Fibroblast of the aortic adventitia (primary cell): ENCODE data around the gene FRMD4B. TPM values are rescaled to one million over a fixed set of nuclear protein-coding genes. Genes with fewer than 3 reads are reported as not detected.

Experiments used
- DNase-seq: peaks from one replicate; pipeline ENCODE4 v3.0.0-alpha.2; 2010; ENCODE audit warnings: low read depth
- H3K4me3 ChIP-seq: 2 replicates; pipeline ENCODE4 v1.5.1; 2011; ENCODE audit warnings: low read depth, mild to moderate bottlenecking, control low read depth, low read length, moderate library complexity
- total RNA-seq: library from RNA; depleted of rRNA; stranded (reverse); fragments of >200 nt; gene quantifications from 2 replicates; pipeline ENCODE4 v1.2.3, GENCODE V29; 2012; ENCODE audit warnings: low replicate concordance
- TF ChIP-seq, protein P1 (sequence below): IDR thresholded peaks from 2 replicates; pipeline ENCODE4 v1.5.1; 2011; ENCODE audit warnings: mild to moderate bottlenecking, low read length, control low read depth, inconsistent platforms; ENCODE audit not compliant: insufficient read depth

FRMD4B gene
- 0.81 and 1.6 TPM in 2 replicates for total RNA-seq

GRCh38 chr3:69385723-69386555, at the start of gene FRMD4B:
Gene FRMD4B (minus strand): TSS chr3:69386088. CDS start chr3:69385989, 99 bp downstream.
- no peak for DNase-seq
- TF ChIP-seq, protein P1, sequence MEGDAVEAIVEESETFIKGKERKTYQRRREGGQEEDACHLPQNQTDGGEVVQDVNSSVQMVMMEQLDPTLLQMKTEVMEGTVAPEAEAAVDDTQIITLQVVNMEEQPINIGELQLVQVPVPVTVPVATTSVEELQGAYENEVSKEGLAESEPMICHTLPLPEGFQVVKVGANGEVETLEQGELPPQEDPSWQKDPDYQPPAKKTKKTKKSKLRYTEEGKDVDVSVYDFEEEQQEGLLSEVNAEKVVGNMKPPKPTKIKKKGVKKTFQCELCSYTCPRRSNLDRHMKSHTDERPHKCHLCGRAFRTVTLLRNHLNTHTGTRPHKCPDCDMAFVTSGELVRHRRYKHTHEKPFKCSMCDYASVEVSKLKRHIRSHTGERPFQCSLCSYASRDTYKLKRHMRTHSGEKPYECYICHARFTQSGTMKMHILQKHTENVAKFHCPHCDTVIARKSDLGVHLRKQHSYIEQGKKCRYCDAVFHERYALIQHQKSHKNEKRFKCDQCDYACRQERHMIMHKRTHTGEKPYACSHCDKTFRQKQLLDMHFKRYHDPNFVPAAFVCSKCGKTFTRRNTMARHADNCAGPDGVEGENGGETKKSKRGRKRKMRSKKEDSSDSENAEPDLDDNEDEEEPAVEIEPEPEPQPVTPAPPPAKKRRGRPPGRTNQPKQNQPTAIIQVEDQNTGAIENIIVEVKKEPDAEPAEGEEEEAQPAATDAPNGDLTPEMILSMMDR, result no peak
- peak within 1 kb of the TSS; percentile 51 for H3K4me3 ChIP-seq

DNA sequence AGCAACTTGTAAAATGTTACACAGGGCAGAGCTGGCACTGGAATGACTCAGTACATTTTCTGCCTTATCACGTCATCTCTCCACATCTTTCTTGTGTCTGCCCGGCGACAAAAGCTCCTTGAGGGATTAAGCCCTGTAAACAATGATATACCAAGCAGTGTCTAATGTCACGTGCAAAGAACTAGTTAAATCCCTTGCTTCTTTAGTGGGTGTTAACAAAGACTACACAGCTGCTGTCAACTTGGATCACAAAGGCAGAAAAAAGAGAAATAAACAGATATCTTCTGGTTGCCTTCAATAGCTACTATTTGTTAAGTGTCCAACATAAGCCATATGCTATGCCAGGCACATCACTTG, 48.1 kb upstream of the FRMD4B start:
- no peak for DNase-seq
- H3K4me3 ChIP-seq, result no peak overlapping the region
- TF ChIP-seq, protein P1, result no peak

DNA sequence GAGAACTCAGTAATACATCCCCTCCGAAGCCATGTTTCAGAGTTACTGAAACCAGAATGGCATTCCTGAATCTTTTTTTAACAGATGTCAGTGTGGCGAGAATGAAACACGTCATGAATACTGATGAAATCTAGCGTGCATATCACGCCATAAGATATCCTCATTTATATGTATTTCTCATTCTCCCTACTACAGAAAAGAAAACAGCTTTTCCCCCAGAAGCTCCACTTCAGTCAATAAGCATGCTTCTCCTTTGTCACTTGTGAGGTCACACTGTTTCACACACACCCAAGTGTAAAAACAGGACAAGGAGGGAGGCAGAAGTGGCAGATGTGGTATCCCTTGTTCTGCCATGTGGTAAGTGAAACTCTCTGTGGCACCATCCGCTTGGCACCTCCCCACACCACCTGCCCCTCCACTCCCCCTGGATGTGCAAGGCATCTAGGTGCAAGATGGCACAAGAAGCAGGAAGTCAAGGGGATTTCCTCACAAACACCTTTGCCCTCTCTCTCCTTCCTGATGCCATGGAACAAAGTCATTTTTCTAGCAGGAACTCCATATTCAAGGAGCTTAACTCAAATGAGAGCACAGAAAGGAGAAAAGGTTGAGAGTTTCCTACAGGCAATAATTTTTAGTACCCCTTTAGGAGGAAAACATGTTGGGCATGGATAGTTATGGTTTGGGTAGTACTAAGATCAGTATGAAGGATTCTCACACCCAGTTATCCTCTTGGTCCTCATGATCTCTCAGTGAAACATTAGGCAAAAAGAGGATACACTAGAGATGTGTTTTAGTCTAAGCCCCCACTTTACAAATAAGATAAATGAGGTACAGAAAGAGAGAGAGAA, 47.5 kb upstream of the FRMD4B start:
- TF ChIP-seq, protein P1, result no peak
- DNase-seq, result no peak

GRCh38 chr3:69428657-69429255, 42.9 kb upstream of the FRMD4B start:
- H3K4me3 ChIP-seq, result no peak overlapping the region
- no peak for DNase-seq
- TF ChIP-seq, protein P1, result no peak

More for the DNA sequence above, 47.5 kb upstream of the FRMD4B start:
- H3K4me3 ChIP-seq, result no peak overlapping the region

DNA sequence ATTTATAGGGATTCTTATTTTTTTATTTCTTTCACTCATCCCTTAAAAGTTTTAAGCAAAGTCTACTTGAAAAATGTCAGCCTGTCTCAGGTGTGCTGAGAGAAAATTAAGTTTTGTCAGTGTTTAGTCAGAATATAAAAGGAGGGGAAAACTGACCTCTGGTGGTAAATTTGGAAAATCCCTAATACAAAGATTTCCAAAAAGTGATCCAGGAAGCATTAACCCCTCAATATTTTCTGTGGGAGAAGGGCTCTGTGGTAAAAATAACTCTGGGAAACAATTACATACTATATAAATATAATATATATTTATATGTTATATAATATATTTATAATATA, 41.0 kb upstream of the FRMD4B start:
- TF ChIP-seq, protein P1, result peak; percentile 35
- no peak overlapping the region for H3K4me3 ChIP-seq
- DNase-seq, result no peak

DNA sequence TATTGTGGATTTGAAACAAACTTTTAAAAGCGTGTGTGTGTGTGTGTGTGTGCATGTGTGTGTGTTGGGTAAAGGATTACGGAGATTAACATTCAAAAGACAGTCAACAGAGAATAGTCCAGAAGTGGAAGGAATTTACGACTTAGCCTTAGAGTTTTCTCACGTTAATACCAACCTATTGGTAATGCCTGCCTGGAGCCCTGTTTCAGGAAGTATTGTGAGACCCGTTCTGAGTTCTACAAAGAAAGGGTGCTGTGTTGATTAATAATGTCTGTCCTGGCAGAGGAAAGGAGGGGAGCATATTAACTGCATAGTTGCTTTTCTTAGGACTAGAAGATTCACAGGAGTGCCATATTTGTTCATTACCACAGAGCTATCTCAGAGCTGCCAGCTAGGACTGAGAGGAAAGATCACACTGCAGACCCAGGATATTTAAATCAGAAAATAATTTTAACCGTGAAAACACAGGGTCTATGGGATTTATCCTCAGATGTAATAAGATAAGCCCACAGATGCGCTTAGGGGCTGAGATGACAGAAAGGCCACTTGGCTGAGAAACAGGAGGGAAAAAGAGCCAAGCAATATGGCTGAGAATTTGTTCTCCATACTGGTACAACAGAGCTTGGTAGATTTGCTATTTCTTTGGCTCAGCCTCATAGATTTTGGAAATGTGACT, 40.5 kb upstream of the FRMD4B start:
- DNase-seq, result no peak
- TF ChIP-seq, protein P1, result no peak
- no peak overlapping the region for H3K4me3 ChIP-seq
